ENCODE results near the gene SLC24A3.

DNA sequence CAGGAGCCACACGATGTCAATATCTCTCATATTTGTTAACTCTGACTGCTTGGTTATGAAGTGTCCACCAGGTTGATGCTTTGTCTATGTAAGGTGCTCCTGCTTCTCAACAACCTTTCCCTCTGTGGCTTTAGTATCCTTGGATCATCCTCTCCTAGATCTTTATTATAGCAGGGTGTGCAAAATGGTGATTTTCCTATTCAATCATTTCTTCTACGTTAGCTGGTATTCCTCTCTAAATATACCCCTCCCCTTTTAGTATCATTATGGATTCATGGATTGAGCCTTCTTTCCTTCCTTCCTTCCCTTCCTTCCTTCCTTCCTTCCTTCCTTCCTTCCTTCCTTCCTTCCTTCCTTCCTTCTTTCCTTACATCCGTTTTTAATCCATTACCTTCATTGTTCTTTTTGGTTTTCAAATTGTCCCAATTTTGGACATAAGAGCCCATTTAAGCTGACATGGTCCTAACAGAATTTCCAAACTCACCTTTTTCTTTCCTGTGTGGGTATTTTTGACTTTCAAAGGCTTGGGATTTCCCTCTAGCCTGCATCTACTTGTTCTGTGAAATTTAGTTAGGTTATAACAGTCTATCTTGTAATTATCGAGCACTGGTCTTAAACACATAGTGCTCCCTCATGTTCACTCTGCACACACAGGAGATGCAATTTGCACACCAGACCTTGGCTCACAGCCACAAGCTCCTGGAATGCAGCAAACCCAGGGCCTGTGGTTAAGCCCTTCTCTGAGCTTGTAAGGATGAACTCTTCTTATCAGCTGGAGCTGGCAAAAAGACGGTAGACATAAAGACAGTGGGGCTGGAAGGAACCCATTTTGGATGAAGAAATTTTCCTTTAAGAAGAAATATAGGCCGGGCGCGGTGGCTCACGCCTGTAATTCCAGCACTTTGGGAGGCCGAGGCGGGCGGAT lies 109.9 kb downstream of the SLC24A3 start:
- TF ChIP-seq POLR2A (IDR thresholded peaks at IDR 0.05) (no peak), EP300 (IDR thresholded peaks at IDR 0.05) (no peak)
- TF ChIP-seq, protein P1, sequence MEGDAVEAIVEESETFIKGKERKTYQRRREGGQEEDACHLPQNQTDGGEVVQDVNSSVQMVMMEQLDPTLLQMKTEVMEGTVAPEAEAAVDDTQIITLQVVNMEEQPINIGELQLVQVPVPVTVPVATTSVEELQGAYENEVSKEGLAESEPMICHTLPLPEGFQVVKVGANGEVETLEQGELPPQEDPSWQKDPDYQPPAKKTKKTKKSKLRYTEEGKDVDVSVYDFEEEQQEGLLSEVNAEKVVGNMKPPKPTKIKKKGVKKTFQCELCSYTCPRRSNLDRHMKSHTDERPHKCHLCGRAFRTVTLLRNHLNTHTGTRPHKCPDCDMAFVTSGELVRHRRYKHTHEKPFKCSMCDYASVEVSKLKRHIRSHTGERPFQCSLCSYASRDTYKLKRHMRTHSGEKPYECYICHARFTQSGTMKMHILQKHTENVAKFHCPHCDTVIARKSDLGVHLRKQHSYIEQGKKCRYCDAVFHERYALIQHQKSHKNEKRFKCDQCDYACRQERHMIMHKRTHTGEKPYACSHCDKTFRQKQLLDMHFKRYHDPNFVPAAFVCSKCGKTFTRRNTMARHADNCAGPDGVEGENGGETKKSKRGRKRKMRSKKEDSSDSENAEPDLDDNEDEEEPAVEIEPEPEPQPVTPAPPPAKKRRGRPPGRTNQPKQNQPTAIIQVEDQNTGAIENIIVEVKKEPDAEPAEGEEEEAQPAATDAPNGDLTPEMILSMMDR (IDR thresholded peaks at IDR 0.05): no peak

Data from suprapubic skin (tissue), 3 donors.